GM12873 (cell line): ENCODE measurements around the gene BUD23.

ENCODE experiments used
- CTCF ChIP-seq: IDR thresholded peaks from 2 replicates; pipeline ENCODE4 v1.5.1; 2012; ENCODE audit warnings: low read depth, mild to moderate bottlenecking, moderate library complexity, low read length, control low read depth; ENCODE audit not compliant: insufficient read depth; ENCODE audit errors: missing control alignments

BUD23 gene

GRCh38 chr7:73699370-73700068 is 16.1 kb downstream of the BUD23 start:
- no peak for TF ChIP-seq CTCF

GRCh38 chr7:73700069-73700423 is 16.6 kb downstream of the BUD23 start:
- no peak for TF ChIP-seq CTCF

GRCh38 chr7:73700581-73701134 is 17.3 kb downstream of the BUD23 start:
- no peak for TF ChIP-seq CTCF

GRCh38 chr7:73701357-73701995 is 18.1 kb downstream of the BUD23 start:
- peak; percentile 67 for TF ChIP-seq CTCF

GRCh38 chr7:73702226-73702625 is 18.8 kb downstream of the BUD23 start:
- TF ChIP-seq CTCF = no peak

- TF ChIP-seq CTCF = no peak
Measured at GRCh38 chr7:73702665-73703064, 19.3 kb downstream of the BUD23 start.

- no peak for TF ChIP-seq CTCF
Measured at GRCh38 chr7:73703225-73703624, 19.8 kb downstream of the BUD23 start.
